Sigmoid colon (tissue), 7 donors: ENCODE measurements around the gene AMHR2. TPM values are rescaled to one million over a fixed set of nuclear protein-coding genes. Genes with fewer than 3 reads are reported as not detected.
A peak's percentile ranks its signal among the peaks of the same experiment; 100 is the strongest.
"Not testable (repeated sequence)": the region's sequence is repeated elsewhere in the genome, so short reads cannot be mapped to it uniquely, and the experiment has no call there.

Experiments used
- DNase-seq: peaks from one replicate; pipeline ENCODE4 v3.0.0-alpha.2; 2019
- H3K27ac ChIP-seq, 4 donors: fragments of 200-600 bp; sonication (generic); one replicate each; pipeline ENCODE4 v1.5.1; 2016 to 2019; ENCODE audit warnings: mild to moderate bottlenecking in 1 of 4
- H3K27me3 ChIP-seq, 3 donors: fragments of 200-600 bp; sonication (generic); one replicate each; pipeline ENCODE4 v1.5.1; 2019; ENCODE audit warnings: mild to moderate bottlenecking in 1 of 3
- H3K36me3 ChIP-seq, 4 donors: fragments of 200-600 bp; sonication (generic); one replicate each; pipeline ENCODE4 v1.5.1; 2016 to 2019
- H3K4me1 ChIP-seq, 4 donors: fragments of 200-600 bp; sonication (generic); one replicate each; pipeline ENCODE4 v1.5.1; 2017 to 2019
- H3K4me3 ChIP-seq, 4 donors: fragments of 200-600 bp; sonication (generic); one replicate each; pipeline ENCODE4 v1.5.1; 2017 to 2019; ENCODE audit warnings: mild to moderate bottlenecking in 2 of 4, moderate library complexity in 1 of 4
- H3K9me3 ChIP-seq, 4 donors: fragments of 200-600 bp in 3 of 4; sonication (generic) in 3 of 4; one replicate each; pipeline versions ENCODE4 v1.5.1 to v1.6.1; 2013 to 2019
- EP300 ChIP-seq, 4 donors: sonication (generic); formaldehyde crosslinking; IDR thresholded peaks; one replicate each; pipeline ENCODE4 v1.6.1; 2017; ENCODE audit warnings: antibody characterized with exemption in 4 of 4
- POLR2A ChIP-seq, 2 donors: fragments of 450-650 bp; IDR thresholded peaks; one replicate each; pipeline ENCODE4 v1.6.1; 2016; ENCODE audit warnings: antibody characterized with exemption in 2 of 2, mild to moderate bottlenecking in 2 of 2, moderate library complexity in 2 of 2
- POLR2AphosphoS5 ChIP-seq, 4 donors: sonication (generic); formaldehyde crosslinking; IDR thresholded peaks; one replicate each; pipeline ENCODE4 v1.6.1; 2017; ENCODE audit warnings: antibody characterized with exemption in 4 of 4
- WGBS, 2 donors: extraction: QIAGEN DNeasy Blood & Tissue Kit; methylation state at CpG; one replicate each; pipeline ENCODE4 v1.1.7; 2013; 5-methylcytosine and 5-hydroxymethylcytosine counted together
- intact Hi-C: fragments of 100-400 bp; cut with DNase I; formaldehyde crosslinking; loops from one replicate; pipeline ENCODE4 v1.15.1; 2023
- polyA plus RNA-seq, 3 donors: library from polyadenylated mRNA; stranded (reverse); fragments of 200-250 nt; gene quantifications; one replicate each; pipeline ENCODE4 v1.2.3, GENCODE V29; 2013
- total RNA-seq, 4 donors: library from RNA; depleted of rRNA; stranded (reverse); fragments of >200 nt; gene quantifications; one replicate each; pipeline ENCODE4 v1.1.0, GENCODE V29; 2016
- TF ChIP-seq, protein P1 (sequence below), 4 experiments: fragments of 450-650 bp in 3 of 4; fragments of 200-600 bp in 1 of 4; IDR thresholded peaks; one replicate each; pipeline ENCODE4 v1.5.1; 2016 to 2019; ENCODE audit warnings: antibody characterized with exemption in 4 of 4, mild to moderate bottlenecking in 3 of 4, moderate library complexity in 2 of 4
- donor health status: healthy with polysubstance abuse.
- donor health status: Bipolar disorder and iron deficiency.
- donor health status: healthy.

Gene AMHR2
- total and polyA plus RNA-seq, 7 donors: 0.60 TPM; not detected in 6

DNA sequence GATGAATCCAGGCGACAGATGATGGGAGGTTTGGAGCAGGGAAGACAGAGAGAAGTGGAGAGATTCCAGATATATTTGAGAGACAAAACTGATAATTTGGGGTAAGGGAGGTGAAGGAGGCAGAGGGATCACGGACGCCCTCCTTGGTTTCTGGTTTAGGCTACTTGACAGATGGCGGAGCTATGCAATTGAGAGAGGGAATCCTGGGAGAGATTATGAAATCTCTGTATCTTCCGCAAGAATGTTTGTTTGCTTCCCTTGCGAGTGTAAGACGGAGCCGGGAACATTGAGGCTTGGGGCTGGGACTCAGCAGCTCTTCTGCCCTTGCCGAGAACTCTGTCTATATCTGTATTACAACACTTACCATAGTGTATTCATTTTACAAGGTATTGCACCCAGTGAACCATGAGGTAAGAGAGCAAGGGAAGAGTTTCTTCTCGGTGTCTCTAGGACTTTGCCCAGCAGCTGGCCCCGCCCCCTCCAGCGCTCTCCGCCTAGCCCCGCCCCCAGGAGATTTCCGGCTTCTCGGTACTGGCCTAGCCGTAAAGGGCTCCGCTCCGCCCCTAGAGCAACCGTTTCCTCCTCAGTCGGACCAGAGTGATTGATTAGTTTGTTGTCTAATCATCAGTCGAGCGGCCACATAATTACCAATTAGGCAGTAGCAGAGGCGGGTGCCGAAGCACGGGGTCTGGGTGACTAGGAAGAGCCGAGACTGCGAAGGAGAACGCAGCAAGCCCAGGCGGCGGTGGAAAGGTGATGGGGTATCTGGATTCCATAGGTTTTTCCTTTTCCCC lies 17.6 kb downstream of the AMHR2 start, which contains the start of gene PRR13:
PRR13 (plus strand) TSS at position 695 of the 794 bp plus-strand sequence. CDS start 981 bp downstream, outside the sequence.
- WGBS, 2 donors: 2% methylated on average over 31 of the region's 31 CpGs
- Histone ChIP-seq H3K36me3 (peaks cover 0 to 27% (median 6%) of the 10 kb centered on the region in 4 donors), H3K4me1 (peaks cover 2 to 30% (median 19%) of the 10 kb centered on the region in 4 donors), H3K27ac (peak within 1 kb of the TSS; percentile 79 to 96 (median 92)), H3K4me3 (peak within 1 kb of the TSS; percentile 57 to 77 (median 74)), H3K9me3 (no peaks in the 10 kb centered on the region), H3K27me3 (no peaks in the 10 kb centered on the region)
- peak; percentile 97 to 98 for TF ChIP-seq POLR2A (IDR thresholded peaks at IDR 0.05)
- peak; percentile 97 to 99 (median 98) for TF ChIP-seq POLR2AphosphoS5 (IDR thresholded peaks at IDR 0.05)
- TF ChIP-seq EP300 (IDR thresholded peaks at IDR 0.05): no peak
- TF ChIP-seq, protein P1, sequence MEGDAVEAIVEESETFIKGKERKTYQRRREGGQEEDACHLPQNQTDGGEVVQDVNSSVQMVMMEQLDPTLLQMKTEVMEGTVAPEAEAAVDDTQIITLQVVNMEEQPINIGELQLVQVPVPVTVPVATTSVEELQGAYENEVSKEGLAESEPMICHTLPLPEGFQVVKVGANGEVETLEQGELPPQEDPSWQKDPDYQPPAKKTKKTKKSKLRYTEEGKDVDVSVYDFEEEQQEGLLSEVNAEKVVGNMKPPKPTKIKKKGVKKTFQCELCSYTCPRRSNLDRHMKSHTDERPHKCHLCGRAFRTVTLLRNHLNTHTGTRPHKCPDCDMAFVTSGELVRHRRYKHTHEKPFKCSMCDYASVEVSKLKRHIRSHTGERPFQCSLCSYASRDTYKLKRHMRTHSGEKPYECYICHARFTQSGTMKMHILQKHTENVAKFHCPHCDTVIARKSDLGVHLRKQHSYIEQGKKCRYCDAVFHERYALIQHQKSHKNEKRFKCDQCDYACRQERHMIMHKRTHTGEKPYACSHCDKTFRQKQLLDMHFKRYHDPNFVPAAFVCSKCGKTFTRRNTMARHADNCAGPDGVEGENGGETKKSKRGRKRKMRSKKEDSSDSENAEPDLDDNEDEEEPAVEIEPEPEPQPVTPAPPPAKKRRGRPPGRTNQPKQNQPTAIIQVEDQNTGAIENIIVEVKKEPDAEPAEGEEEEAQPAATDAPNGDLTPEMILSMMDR (IDR thresholded peaks at IDR 0.05): no peak
- intact Hi-C loops: loop anchor here (2.0 kb wide), 1 partner anchor 60 kb away; the partner anchor contains the start of gene TARBP2
- peak; percentile 100 for DNase-seq

DNA sequence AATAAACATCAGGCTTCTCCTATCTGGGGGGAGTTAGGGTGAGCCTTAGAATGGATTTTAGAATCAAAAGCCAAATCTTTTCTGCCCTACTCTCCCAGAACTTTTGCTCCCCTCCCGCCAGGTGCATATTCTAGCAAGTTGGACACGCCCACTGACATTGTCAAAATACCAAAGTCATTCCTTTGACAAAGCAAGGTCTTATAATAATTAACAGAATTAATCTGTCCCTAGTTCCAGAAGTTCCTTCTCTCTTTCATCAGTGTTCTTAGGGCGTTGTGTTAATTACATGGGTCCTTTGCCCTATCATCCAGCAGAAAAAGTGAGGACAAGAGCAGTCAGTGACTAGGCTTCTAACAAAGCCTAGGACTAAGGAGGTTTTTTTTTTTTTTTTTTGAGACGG lies 20.3 kb downstream of the AMHR2 start:
- Histone ChIP-seq H3K4me3 (no peak overlapping the region), H3K9me3 (no peaks in the 10 kb centered on the region), H3K4me1 (peaks cover 2 to 30% (median 19%) of the 10 kb centered on the region in 4 donors), H3K27ac (no peak overlapping the region), H3K36me3 (peaks cover 0 to 51% (median 11%) of the 10 kb centered on the region in 4 donors), H3K27me3 (no peaks in the 10 kb centered on the region)
- intact Hi-C loops: no loop called here
- TF ChIP-seq, protein P1 (IDR thresholded peaks at IDR 0.05): no peak
- TF ChIP-seq POLR2A (IDR thresholded peaks at IDR 0.05) (no peak), EP300 (IDR thresholded peaks at IDR 0.05) (no peak), POLR2AphosphoS5 (IDR thresholded peaks at IDR 0.05) (no peak)
- 33 to 83% methylated on average over 4 of the region's 4 CpGs for WGBS, 2 donors
- no peak for DNase-seq

DNA sequence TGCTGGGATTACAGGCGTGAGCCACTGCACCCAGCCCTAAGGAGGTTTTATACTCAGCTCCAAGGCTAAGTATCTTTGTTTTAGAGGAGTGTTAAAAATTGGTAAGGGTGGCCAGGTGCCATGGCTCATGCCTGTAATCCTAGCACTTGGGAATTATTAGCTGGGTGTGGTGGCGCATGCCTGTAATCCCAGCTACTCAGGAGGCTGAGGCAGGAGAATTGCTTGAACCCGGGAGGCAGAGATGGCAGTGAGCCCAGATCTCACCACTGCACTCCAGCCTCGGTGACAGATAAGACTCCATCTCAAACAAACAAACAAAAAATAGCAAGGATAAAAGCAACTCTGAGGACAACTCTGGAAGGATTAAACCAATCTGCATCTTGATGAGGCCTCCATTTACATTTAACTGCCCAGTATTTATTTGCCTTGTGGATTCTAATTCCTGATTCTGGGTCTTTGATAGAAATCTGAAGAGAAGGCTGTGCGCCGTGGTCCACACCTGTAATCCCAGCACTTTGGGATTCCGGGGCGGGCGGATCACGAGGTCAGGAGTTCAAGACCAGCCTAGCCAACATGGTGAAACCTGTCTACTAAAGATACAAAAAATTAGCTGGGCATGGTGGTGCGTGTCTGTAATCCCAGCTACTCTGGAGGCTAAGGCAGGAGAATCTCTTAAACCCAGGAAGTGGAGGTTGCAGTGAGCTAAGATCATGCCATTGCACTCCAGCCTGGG lies 21.1 kb downstream of the AMHR2 start:
- WGBS, 2 donors: 69 to 88% methylated on average over 11 of the region's 11 CpGs
- H3K9me3 ChIP-seq, intact Hi-C loops, H3K27ac ChIP-seq, H3K27me3 ChIP-seq, DNase-seq, H3K4me3 ChIP-seq: not testable (repeated sequence)
- Histone ChIP-seq H3K36me3 (peaks cover 0 to 51% (median 11%) of the 10 kb centered on the region in 4 donors), H3K4me1 (peaks cover 2 to 30% (median 19%) of the 10 kb centered on the region in 4 donors)

DNA sequence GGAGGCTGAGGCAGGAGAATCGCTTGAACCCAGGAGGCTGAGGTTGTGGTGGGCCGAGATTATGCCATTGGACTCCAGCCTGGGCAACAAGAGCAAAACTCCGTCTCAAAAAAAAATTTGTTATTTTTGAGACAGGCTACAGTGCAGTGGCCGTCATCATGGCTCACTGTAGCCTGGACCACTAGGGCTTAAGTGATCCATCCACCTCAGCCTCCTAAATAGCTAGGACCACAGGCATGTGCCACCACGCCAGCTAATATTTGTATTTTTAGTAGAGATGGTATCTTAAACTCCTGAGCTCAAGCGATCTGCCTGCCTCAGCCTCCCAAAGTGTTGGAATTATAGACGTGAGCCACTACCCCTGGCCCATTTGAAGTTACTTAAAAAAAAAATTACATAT lies 27.3 kb downstream of the AMHR2 start:
- 93 to 96% methylated on average over 7 of the region's 7 CpGs for WGBS, 2 donors
- H3K27me3 ChIP-seq: no peaks in the 10 kb centered on the region
- no peak for DNase-seq
- intact Hi-C loops: loop anchor here (2.0 to 5.0 kb wide), 2 partner anchors 41 to 58 kb away; no protein-coding TSS in a partner anchor
- H3K27ac ChIP-seq: peak overlapping the region in 2 of 4 donors; percentile 94 to 97
- peaks cover 14 to 46% (median 20%) of the 10 kb centered on the region in 4 donors for H3K36me3 ChIP-seq
- TF ChIP-seq POLR2AphosphoS5 (IDR thresholded peaks at IDR 0.05): no peak
- TF ChIP-seq, protein P1 (IDR thresholded peaks at IDR 0.05): no peak
- TF ChIP-seq EP300 (IDR thresholded peaks at IDR 0.05): no peak
- no peak for TF ChIP-seq POLR2A (IDR thresholded peaks at IDR 0.05)
- H3K9me3 ChIP-seq: no peaks in the 10 kb centered on the region
- H3K4me3 ChIP-seq: no peak overlapping the region
- peaks cover 0 to 26% (median 22%) of the 10 kb centered on the region in 4 donors for H3K4me1 ChIP-seq
